ENCODE measurements around the gene KIF25.

GRCh38 chr6:168021581-168021980 lies 24.1 kb downstream of the KIF25 start:
- TF ChIP-seq OSR1 (CRISPR knock-in tag; IDR thresholded peaks at IDR 0.05) (no peak), CSDC2 (CRISPR knock-in tag; IDR thresholded peaks at IDR 0.05) (no peak), ARNTL (CRISPR knock-in tag; IDR thresholded peaks at IDR 0.05; ENCODE audit: borderline replicate concordance, low read depth) (no peak), RARB (CRISPR knock-in tag; IDR thresholded peaks at IDR 0.05) (no peak), TSHZ2 (CRISPR knock-in tag; IDR thresholded peaks at IDR 0.05) (no peak), ZFP30 (CRISPR knock-in tag; IDR thresholded peaks at IDR 0.05) (no peak), ESRRG (CRISPR knock-in tag; IDR thresholded peaks at IDR 0.05) (no peak)
